Camera-type eye (tissue), 1 donor: ENCODE data around the gene GPSM3. TPM values are rescaled to one million over a fixed set of nuclear protein-coding genes. Genes with fewer than 3 reads are reported as not detected.

Experiments used
- total RNA-seq: library from RNA; depleted of rRNA; stranded (reverse); fragments of >200 nt; gene quantifications from one replicate; pipeline ENCODE4 v1.2.3, GENCODE V29; 2014

Gene GPSM3
- 1.8 TPM for total RNA-seq

GRCh38 chr6:32192608-32193039 lies at the start of gene GPSM3:
Gene GPSM3, minus strand, starts transcription at chr6:32192643. Its CDS starts 130 bp downstream, at chr6:32192513.

GRCh38 chr6:32223258-32224235 lies 31.1 kb upstream of the GPSM3 start, which contains the start of gene NOTCH4:
Gene NOTCH4, minus strand, starts transcription at chr6:32224067. Its CDS starts 139 bp downstream, at chr6:32223928.

DNA sequence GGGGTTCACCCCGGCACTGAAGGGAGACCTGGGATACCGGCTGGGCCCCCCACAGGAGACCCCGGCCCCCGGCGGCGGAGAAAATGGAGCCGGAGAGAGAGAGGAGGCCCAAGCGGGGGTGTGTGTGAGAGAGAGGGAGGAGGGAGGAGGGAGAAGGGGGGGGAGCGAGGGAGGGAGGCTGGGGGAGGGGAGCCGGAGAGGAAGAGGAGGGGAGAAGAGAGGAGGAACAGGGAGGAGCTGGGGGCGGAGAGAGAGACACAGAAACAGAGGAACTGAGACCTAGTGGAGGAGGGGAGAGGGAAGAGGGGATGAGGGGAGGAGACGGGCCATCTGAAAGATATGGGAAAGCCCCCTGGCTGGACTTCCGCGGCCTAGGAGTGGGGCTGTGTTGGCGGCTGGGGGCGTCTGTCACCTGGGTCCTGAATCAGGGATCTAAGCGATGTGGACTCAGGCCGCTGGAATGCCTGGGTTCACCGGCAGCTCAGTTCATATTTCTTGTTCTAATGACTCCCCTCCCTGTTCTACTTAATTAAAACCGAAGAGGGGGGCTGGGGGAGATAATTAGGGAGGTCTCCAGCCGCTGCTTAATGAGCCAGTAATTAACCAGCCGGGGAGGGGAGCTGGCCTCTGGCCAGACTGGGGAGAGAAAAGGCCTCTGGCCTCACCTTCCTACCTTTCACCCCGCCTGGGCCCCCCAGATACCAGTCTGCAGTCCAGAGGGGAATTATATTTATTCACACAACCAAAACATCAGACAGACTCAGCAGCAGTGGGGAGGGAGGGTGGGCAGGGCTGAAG lies 2.2 kb downstream of the GPSM3 start, which contains the start of gene PBX2:
PBX2 (minus strand) TSS at position 149 of the 798 bp plus-strand sequence. CDS start 287 bp downstream, outside the sequence.

GRCh38 chr6:32184084-32184640 lies 8.3 kb downstream of the GPSM3 start, which contains the start of gene AGER:
Gene AGER, minus strand, starts transcription at chr6:32184253. Its CDS starts 31 bp downstream, at chr6:32184222.

DNA sequence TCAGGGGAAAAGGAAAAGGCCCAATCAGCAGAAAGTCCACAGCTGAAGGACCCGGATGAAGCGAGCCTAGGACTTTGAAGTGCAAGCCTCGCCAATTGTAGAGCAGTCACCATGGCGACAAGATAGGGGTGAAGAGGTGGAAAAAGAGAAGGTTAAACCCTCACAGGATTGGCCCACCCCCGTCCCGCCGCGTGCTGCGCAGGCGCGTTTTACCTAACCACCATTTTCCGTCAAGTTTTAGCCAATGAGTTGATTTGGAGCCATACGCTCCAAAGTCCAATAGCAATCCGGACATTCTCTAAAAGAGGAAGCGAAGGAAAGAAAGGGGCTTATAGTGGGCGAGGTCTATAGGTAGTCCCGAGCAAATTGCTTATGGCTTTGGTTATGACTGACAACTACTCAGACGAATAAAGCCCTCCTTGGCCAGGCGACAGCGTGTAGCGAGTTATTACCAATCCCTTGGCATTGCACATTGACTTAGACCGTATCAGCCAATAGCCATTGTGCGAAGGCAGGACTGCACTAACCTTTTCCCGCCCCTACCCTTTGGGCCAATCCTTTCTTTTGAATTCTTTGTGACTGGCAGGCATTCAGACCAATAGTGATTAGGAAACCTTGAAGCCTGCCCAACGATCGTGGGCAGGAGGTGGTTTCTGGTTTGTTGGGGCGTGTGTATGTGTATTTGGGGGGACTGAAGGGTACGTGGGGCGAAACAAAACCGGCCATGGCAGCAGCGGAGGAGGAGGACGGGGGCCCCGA lies 14.5 kb downstream of the GPSM3 start, which contains the start of gene RNF5:
RNF5 (plus strand) TSS at position 618 of the 759 bp plus-strand sequence; CDS start at position 725, 107 bp downstream.

GRCh38 chr6:32175711-32176475 lies 16.6 kb downstream of the GPSM3 start, which contains the start of gene AGPAT1:
Gene AGPAT1, minus strand, starts transcription at chr6:32176084. Its CDS starts 4,588 bp downstream, at chr6:32171496.

GRCh38 chr6:32164295-32164694 lies 28.1 kb downstream of the GPSM3 start, which contains the start of gene EGFL8:
Gene EGFL8, plus strand, starts transcription at chr6:32164595. Its CDS starts 1,571 bp downstream, at chr6:32166166.

GRCh38 chr6:32153564-32154513 lies 38.6 kb downstream of the GPSM3 start, which contains the start of gene PPT2:
Gene PPT2, plus strand, starts transcription at chr6:32154141. Its CDS starts 454 bp downstream, at chr6:32154595.

GRCh38 chr6:32151863-32152768 lies 40.3 kb downstream of the GPSM3 start, which contains the start of gene PRRT1:
Gene PRRT1, minus strand, starts transcription at chr6:32151939. Its CDS starts 112 bp downstream, at chr6:32151827.

Other genes with a start within 250 kb of the GPSM3 start
- gene CFB, start 246.5 kb downstream of the GPSM3 start, total RNA-seq = 14.6 TPM
- 54.3 TPM for gene NELFE, start 233.7 kb downstream of the GPSM3 start, total RNA-seq
- gene SKIC2, start 233.5 kb downstream of the GPSM3 start, total RNA-seq = 47.2 TPM
- 20.6 TPM for gene DXO, start 220.5 kb downstream of the GPSM3 start, total RNA-seq
- 29.9 TPM for gene C4A, start 210.6 kb downstream of the GPSM3 start, total RNA-seq
- gene C4B, start 177.8 kb downstream of the GPSM3 start, total RNA-seq = 12.1 TPM
- gene CYP21A2, start 154.2 kb downstream of the GPSM3 start, total RNA-seq = 0.22 TPM
- gene TNXB, start 83.3 kb downstream of the GPSM3 start, total RNA-seq = 129 TPM
- gene ATF6B, start 64.4 kb downstream of the GPSM3 start, total RNA-seq = 35.8 TPM
- 3.4 TPM for gene FKBPL, start 62.4 kb downstream of the GPSM3 start, total RNA-seq
- gene PRRT1, start 40.7 kb downstream of the GPSM3 start, total RNA-seq = 1.6 TPM
- gene PPT2, start 38.5 kb downstream of the GPSM3 start, total RNA-seq = 318 TPM
- gene EGFL8, start 28.0 kb downstream of the GPSM3 start, total RNA-seq = 21.4 TPM
- gene AGPAT1, start 16.6 kb downstream of the GPSM3 start, total RNA-seq = 20.1 TPM
- gene RNF5, start 14.2 kb downstream of the GPSM3 start, total RNA-seq = 73.4 TPM
- gene AGER, start 8.4 kb downstream of the GPSM3 start, total RNA-seq = 2.6 TPM
- gene PBX2, start 2.4 kb downstream of the GPSM3 start, total RNA-seq = 84.5 TPM
- 13.6 TPM for gene NOTCH4, start 31.4 kb upstream of the GPSM3 start, total RNA-seq
- not detected for gene TSBP1, start 179.3 kb upstream of the GPSM3 start, total RNA-seq
- gene BTNL2, start 214.5 kb upstream of the GPSM3 start, total RNA-seq = not detected
- 40.0 TPM for gene HLA-DRA, start 247.2 kb upstream of the GPSM3 start, total RNA-seq